NK-92 (cell line): Measurements from ENCODE around the gene KIF1A.

Experiments
- DNase-seq: peaks from one replicate; lab custom pipeline; 2025; ENCODE audit not compliant: unreplicated experiment; lab: John Stamatoyannopoulos, UW

The KIF1A gene

GRCh38 chr2:240720686-240721595, 99.1 kb downstream of the KIF1A start:
- no peak for DNase-seq

- no peak for DNase-seq
Observed at GRCh38 chr2:240719676-240720545, 100.1 kb downstream of the KIF1A start.

DNA sequence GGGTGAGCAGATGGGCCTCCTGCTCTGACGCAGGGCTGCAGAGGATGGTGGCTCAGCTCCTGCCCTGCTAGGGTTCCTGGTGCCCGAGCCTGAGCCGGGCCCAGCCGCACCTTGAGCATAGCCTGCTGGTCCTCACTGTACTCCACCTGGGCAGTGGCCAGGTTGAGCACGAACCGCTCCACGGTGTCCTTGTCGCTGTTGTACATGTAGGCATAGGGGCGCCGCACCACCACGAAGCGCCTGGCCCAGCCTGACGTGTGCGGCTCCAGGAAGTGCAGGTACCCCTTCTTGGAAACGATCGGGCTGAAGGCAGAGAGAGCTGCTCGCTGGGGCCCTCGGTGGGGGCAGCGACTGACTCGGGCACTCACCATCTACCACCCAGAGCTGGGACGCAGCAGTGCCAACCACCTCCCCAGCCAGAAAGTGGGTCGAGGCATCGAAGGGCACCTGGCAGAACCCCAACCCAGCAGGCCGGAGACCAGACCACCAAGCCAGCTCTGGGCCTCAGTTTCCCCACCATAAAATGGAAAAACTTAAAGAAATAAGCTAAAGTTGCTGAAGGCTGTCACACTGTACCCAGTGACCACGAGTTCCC, 101.0 kb downstream of the KIF1A start:
- no peak for DNase-seq

GRCh38 chr2:240717681-240718581, 102.1 kb downstream of the KIF1A start:
- no peak for DNase-seq

DNA sequence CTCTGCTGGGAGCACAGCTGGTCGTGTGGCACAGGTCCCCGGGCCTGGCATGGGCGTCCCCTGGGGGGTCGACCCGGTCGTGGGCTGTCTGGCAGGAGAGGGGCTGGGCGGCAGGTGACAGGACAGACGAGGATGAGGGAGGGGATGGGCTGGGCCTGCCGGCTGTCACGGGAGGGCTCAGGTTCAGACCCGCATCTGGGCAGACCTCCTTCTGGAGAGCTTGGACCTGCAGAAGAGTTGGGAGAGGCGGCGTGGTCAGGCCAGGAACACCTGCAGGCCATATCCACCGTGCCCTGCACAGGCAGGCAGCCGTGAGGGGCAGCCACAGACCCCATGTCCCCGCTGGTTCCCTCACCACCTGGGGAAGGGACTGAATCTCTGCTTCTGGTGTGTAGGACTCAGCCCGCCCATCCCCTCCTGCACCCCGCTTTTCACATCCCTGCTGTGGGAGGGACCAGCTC, 102.8 kb downstream of the KIF1A start:
- no peak for DNase-seq

GRCh38 chr2:240716130-240716798, 103.8 kb downstream of the KIF1A start:
- no peak for DNase-seq

DNA sequence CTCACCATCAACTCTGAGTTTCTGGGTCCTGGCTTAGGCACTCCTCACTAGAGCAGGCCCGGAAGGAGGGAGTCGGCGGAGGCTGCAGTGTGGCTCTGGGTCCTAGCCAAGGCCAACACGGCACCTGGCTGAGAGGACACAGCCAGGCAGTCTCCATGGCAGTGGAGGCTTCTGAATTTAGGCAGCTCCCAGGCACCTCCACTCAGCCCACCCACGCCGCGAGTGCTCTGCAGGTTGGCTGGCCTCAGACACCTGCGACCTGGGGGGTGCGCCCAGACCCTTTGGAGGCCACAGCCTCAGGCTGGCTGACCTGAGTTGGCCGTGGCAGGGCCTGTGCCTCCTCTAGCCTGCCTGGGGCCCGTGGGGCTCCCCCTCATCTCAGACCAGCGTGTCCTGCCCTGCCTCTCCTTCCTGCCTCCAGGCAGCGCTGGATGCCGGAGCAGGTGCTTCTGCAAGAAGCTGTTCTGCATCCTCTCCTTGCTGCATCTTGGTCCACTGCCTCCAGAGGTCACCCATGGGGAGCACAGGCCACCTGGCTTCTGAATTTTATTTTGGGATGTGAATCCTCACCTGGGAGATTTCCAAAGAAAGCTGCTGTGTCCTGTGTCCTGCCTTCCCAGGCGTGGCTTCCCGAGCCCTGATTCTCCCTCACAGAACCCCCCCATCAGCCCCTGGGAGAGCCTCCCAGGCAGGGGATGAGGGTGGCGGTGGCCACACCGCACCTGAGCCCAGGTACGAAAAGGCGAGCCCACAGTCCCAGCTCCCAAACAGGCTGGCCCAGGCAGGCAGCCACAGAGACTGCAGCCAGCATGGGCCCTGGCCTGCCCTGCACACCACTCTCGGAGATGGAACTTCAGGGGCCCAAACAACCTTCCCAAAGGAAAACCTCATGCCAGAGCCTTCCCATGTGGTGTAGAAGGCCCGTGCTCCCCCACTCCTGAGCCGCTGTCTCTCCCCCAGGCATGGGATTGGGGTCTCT, 105.0 kb downstream of the KIF1A start:
- DNase-seq: no peak

- DNase-seq: no peak
Observed at GRCh38 chr2:240713928-240714746, 105.9 kb downstream of the KIF1A start.

- DNase-seq: no peak
Observed at GRCh38 chr2:240713071-240713927, 106.7 kb downstream of the KIF1A start.

DNA sequence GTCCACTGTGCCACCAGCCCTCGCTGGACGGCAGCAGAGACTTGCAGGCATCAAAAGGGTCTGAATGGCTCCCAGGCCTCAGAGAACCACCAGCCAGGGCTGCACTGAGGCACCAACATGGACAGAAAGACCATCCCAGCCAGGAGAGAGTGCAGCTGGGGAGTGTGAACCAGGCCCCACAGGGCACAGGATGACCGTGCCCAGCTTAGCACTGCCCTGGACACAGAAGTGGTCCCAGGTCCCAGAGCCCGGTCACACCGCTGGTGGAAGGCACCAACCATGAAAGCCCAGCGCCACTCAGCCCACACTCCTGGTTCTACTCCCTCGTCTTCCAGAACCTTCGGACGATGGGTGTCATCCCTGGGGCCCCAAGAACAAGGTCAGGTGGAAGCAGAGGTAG, 107.9 kb downstream of the KIF1A start:
- no peak for DNase-seq

GRCh38 chr2:240711701-240712100, 108.3 kb downstream of the KIF1A start:
- DNase-seq: no peak

DNA sequence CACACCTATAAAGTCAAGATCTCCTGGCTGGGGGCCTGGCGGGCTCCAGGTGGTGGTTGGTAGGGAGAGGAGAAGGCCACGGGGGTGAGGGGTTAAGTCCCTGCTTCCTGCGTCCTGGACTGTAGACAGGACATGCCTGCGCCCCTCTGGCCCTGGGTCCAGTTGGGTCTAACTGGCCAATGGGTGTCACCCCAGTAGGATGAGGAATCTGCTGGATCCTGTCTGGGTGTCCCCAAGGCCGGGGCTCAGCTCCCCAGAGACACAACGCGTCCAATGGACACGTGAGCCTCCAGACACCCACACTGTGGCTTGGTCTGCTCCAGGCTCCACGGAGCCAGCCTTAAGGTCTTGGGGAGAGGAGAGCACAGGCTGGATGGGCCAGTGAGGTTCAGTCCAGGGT, 108.7 kb downstream of the KIF1A start:
- no peak for DNase-seq

- no peak for DNase-seq
Observed at GRCh38 chr2:240708457-240708856, 111.6 kb downstream of the KIF1A start.

GRCh38 chr2:240707821-240708220, 112.2 kb downstream of the KIF1A start:
- no peak for DNase-seq

DNA sequence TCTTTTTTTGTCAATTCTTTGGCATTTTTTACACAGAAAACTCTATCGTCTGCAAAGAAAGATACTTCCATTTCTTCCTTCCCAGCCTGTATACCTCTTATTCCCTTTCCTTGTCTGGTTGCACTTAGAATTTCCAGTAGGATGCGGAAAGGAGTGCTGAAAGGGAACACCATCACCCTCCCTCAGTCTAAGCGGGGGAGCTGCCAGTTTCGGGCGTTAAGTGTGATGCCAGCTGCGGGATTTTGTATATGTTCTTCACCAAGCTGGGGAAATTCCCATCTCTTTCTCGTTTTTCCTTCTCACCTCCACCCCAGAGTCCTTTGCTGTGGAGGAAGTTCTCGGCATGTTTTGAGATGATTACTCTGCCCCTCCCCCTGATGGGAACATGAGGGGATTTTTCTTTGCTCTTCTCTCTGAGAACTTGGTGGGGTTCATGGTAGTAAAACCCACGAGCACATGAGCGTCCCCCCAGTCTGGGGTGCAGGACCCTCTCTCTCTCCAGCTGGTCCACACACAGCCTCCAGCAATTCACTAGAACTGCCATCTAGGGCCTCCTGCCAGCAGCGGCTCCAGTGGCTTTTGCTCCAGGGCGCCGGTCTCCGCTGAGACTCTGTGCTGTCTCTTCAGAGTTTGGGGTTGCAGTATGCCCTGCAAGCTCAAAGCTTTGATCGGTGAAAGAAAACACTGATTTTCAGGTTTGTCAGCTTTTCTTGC, 112.8 kb downstream of the KIF1A start:
- DNase-seq: no peak

DNA sequence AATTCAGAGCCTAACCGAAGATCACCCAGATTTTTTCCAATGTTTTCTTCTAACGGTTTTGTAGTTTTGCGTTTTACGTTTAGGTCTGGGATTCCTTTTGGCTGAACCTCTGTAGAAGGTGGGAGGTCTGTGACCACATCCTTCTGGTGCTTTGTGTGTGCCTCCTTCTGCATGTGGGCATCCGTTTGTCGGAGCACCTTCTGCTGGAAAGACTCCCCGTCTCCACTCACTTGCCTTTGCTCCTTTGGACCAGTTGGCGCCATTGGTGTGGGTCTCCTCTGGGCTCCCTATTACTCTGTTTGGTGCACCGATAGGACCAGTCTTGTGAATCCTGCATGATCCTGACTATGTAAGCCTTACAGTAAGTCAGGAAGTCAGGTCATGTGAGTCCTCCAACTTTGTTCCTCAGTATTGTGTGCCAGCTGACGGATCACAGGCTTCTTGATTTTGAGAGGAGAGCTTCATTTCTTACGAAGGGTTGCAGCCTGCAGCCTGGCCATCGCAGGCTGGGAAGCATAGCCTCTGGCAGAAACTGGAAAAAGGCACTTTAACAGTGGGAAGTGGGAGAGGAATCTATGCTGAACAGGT, 114.7 kb downstream of the KIF1A start:
- DNase-seq: no peak
